K562 (cell line): ENCODE data around the gene LTBP4. TPM values are rescaled to one million over a fixed set of nuclear protein-coding genes. Genes with fewer than 3 reads are reported as not detected.

Experiments
- FOXK2 ChIP-seq, 2 experiments: fragments of 450-650 bp; IDR thresholded peaks in 1 of 2; conservative IDR thresholded peaks in 1 of 2; 2 replicates each; pipeline ENCODE4 v1.6.1; 2016; ENCODE audit warnings: low read depth in 2 of 2, mild to moderate bottlenecking in 1 of 2
- LCOR ChIP-seq: sonication (generic); formaldehyde crosslinking; IDR thresholded peaks from 2 replicates; pipeline ENCODE4 v1.8.0; 2022; ENCODE audit warnings: mild to moderate bottlenecking, missing genetic modification reagents
- NCOA2 ChIP-seq, 2 experiments: fragments of 450-650 bp; IDR thresholded peaks; 2 replicates each; pipeline ENCODE4 v1.6.1; 2018; ENCODE audit warnings: mild to moderate bottlenecking in 2 of 2, moderate library complexity in 1 of 2; ENCODE audit not compliant: partially characterized antibody in 2 of 2
- NKRF ChIP-seq: fragments of 450-650 bp; IDR thresholded peaks from 2 replicates; pipeline ENCODE4 v1.6.1; 2016; ENCODE audit warnings: borderline replicate concordance
- RFX1 ChIP-seq: fragments of 450-650 bp; IDR thresholded peaks from 2 replicates; pipeline ENCODE4 v1.6.1; 2016; ENCODE audit warnings: mild to moderate bottlenecking, moderate library complexity
- SIX5 ChIP-seq, 2 experiments: IDR thresholded peaks; 2 replicates each; pipeline ENCODE4 v1.6.1; 2011; ENCODE audit warnings: low read length in 2 of 2, borderline replicate concordance in 1 of 2, low read depth in 1 of 2, mild to moderate bottlenecking in 1 of 2, moderate library complexity in 1 of 2; ENCODE audit not compliant: insufficient read depth in 1 of 2
- SRSF1 ChIP-seq: fragments of 200-400 bp; formaldehyde crosslinking; IDR thresholded peaks from 2 replicates; pipeline ENCODE4 v1.6.1; 2017; ENCODE audit warnings: mild to moderate bottlenecking, low read depth, low read length, moderate library complexity
- STAT5B ChIP-seq: fragments of 250-450 bp; sonication (Bioruptor Pico); IDR thresholded peaks from 2 replicates; pipeline ENCODE4 v1.8.0; 2021; ENCODE audit warnings: mild to moderate bottlenecking, inconsistent platforms
- TCF15 ChIP-seq: fragments of 250-450 bp; sonication (Bioruptor Pico); IDR thresholded peaks from 2 replicates; pipeline ENCODE4 v1.8.0; 2022; ENCODE audit warnings: moderate library complexity, mild to moderate bottlenecking, inconsistent platforms
- TRIM28 ChIP-seq: fragments of 450-650 bp; IDR thresholded peaks from 2 replicates; pipeline ENCODE4 v1.6.1; 2017
- ZBTB33 ChIP-seq: sonication (generic); formaldehyde crosslinking; IDR thresholded peaks from 2 replicates; pipeline ENCODE4 v1.8.1; 2023; ENCODE audit warnings: mild to moderate bottlenecking, missing genetic modification reagents
- ZFP30 ChIP-seq: fragments of 250-450 bp; sonication (Bioruptor Pico); IDR thresholded peaks from 2 replicates; pipeline ENCODE4 v1.8.0; 2022; ENCODE audit warnings: moderate library complexity, mild to moderate bottlenecking, inconsistent platforms, borderline replicate concordance
- ZNF184 ChIP-seq: sonication (generic); formaldehyde crosslinking; IDR thresholded peaks from 2 replicates; pipeline ENCODE4 v1.5.0; 2020; ENCODE audit warnings: missing genetic modification reagents
- ZNF232 ChIP-seq: sonication (generic); formaldehyde crosslinking; IDR thresholded peaks from 2 replicates; pipeline ENCODE4 v1.8.0; 2022; ENCODE audit warnings: mild to moderate bottlenecking, missing genetic modification reagents
- ZNF282 ChIP-seq: sonication (generic); formaldehyde crosslinking; IDR thresholded peaks from 2 replicates; pipeline ENCODE4 v1.8.1; 2023; ENCODE audit warnings: missing genetic modification reagents
- ZNF583 ChIP-seq: fragments of 250-450 bp; sonication (Bioruptor Pico); IDR thresholded peaks from 2 replicates; pipeline ENCODE4 v1.4.0; 2020
- ZNF77 ChIP-seq: fragments of 250-450 bp; sonication (Bioruptor Pico); IDR thresholded peaks from 2 replicates; pipeline ENCODE4 v1.5.0; 2020
- ZNF785 ChIP-seq: fragments of 250-450 bp; sonication (Bioruptor Pico); IDR thresholded peaks from 2 replicates; pipeline ENCODE4 v1.4.0; 2020; ENCODE audit warnings: mild to moderate bottlenecking
- polyA plus RNA-seq, 8 experiments: library from polyadenylated mRNA; depleted of rRNA in 4 of 8; stranded (reverse) in 5 of 8; unstranded in 3 of 8; fragments of >200 nt; fragmentation: Nextera tagmentation in 2 of 8; fragmentation: Illumina TruSeq in 1 of 8; extraction: Ambion mirVana in 2 of 8; extraction: Trizol in 1 of 8; gene quantifications; 2 replicates each; pipeline versions ENCODE4 v1.2.1 to v1.2.3, GENCODE V29; 2011 to 2014; ENCODE audit warnings: inconsistent platforms in 1 of 8, missing spikeins in 1 of 8
- total RNA-seq, 7 experiments: library from RNA; depleted of rRNA in 6 of 7; stranded (reverse); fragments of >200 nt in 6 of 7; fragmentation: Illumina TruSeq in 2 of 7; extraction: Trizol in 2 of 7; gene quantifications; 2 replicates each; pipeline versions ENCODE4 v1.2.1 to v1.2.3, GENCODE V29; 2011 to 2021; ENCODE audit warnings: low replicate concordance in 1 of 7
- TF ChIP-seq, protein P1 (sequence below): fragments of 150-350 bp; conservative IDR thresholded peaks from 2 replicates; pipeline ENCODE4 v1.6.1; 2014; ENCODE audit warnings: low read length
- TF ChIP-seq, protein P2 (sequence below): fragments of 450-650 bp; formaldehyde crosslinking; IDR thresholded peaks from 2 replicates; pipeline ENCODE4 v1.4.0; 2020; ENCODE audit warnings: mild to moderate bottlenecking, moderate library complexity

The LTBP4 gene
- total and polyA plus RNA-seq, 9 of the 15 experiments (the other 6 are each of a cell fraction or from before 2014, with no cell fraction given), result 0.35 to 160 (median 31.6) TPM

GRCh38 chr19:40576585-40577451 is 24.4 kb upstream of the LTBP4 start, which contains the start of gene SHKBP1 (continued):
- TF ChIP-seq, protein P1, sequence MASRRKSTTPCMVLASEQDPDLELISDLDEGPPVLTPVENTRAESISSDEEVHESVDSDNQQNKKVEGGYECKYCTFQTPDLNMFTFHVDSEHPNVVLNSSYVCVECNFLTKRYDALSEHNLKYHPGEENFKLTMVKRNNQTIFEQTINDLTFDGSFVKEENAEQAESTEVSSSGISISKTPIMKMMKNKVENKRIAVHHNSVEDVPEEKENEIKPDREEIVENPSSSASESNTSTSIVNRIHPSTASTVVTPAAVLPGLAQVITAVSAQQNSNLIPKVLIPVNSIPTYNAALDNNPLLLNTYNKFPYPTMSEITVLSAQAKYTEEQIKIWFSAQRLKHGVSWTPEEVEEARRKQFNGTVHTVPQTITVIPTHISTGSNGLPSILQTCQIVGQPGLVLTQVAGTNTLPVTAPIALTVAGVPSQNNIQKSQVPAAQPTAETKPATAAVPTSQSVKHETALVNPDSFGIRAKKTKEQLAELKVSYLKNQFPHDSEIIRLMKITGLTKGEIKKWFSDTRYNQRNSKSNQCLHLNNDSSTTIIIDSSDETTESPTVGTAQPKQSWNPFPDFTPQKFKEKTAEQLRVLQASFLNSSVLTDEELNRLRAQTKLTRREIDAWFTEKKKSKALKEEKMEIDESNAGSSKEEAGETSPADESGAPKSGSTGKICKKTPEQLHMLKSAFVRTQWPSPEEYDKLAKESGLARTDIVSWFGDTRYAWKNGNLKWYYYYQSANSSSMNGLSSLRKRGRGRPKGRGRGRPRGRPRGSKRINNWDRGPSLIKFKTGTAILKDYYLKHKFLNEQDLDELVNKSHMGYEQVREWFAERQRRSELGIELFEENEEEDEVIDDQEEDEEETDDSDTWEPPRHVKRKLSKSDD, result no peak
- TF ChIP-seq ZNF785 (CRISPR knock-in tag) (no peak), ZNF77 (CRISPR knock-in tag) (no peak), TRIM28 (no peak), NCOA2 (IDR thresholded peaks at IDR 0.05; ENCODE audit: partially characterized antibody in 2 of 2) (no peak), ZNF184 (CRISPR knock-in tag) (no peak), RFX1 (no peak), ZFP30 (CRISPR knock-in tag) (no peak), ZNF232 (CRISPR knock-in tag) (no peak), SIX5 (IDR thresholded peaks at IDR 0.05; ENCODE audit: borderline replicate concordance in 1 of 2, insufficient read depth in 1 of 2, low read depth in 1 of 2, low read length in 2 of 2) (no peak), ZNF583 (CRISPR knock-in tag) (no peak), SRSF1 (no peak), ZBTB33 (CRISPR knock-in tag) (no peak), LCOR (CRISPR knock-in tag) (no peak), ZNF282 (no peak), STAT5B (CRISPR knock-in tag) (no peak), NKRF (peak; percentile 57; the same call in 1 of the 2 replicates), FOXK2 (conservative IDR thresholded peaks at IDR 0.05 in 1 of 2, IDR thresholded peaks at IDR 0.05 in 1 of 2; ENCODE audit: low read depth in 2 of 2) (0 out of 4 replicates have a peak, but pooled peaks of 1 of the 2 experiments have one; percentile 17), TCF15 (no peak)
- TF ChIP-seq, protein P2, sequence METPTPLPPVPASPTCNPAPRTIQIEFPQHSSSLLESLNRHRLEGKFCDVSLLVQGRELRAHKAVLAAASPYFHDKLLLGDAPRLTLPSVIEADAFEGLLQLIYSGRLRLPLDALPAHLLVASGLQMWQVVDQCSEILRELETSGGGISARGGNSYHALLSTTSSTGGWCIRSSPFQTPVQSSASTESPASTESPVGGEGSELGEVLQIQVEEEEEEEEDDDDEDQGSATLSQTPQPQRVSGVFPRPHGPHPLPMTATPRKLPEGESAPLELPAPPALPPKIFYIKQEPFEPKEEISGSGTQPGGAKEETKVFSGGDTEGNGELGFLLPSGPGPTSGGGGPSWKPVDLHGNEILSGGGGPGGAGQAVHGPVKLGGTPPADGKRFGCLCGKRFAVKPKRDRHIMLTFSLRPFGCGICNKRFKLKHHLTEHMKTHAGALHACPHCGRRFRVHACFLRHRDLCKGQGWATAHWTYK (CRISPR knock-in tag), result no peak
